K562 (cell line): ENCODE data around the gene TEX52. TPM values are rescaled to one million over a fixed set of nuclear protein-coding genes. Genes with fewer than 3 reads are reported as not detected.

Source experiments
- BCL6 ChIP-seq: fragments of 250-450 bp; sonication (Bioruptor Pico); IDR thresholded peaks from 2 replicates; pipeline ENCODE4 v1.4.0; 2020
- DDX20 ChIP-seq: fragments of 450-650 bp; IDR thresholded peaks from 2 replicates; pipeline ENCODE4 v1.6.1; 2016; ENCODE audit warnings: missing genetic modification characterization, low read depth, mild to moderate bottlenecking, missing compliant biosample characterization, moderate library complexity
- E2F1 ChIP-seq: sonication (generic); formaldehyde crosslinking; IDR thresholded peaks from 2 replicates; pipeline ENCODE4 v1.8.1; 2023; ENCODE audit warnings: mild to moderate bottlenecking, missing genetic modification reagents, moderate library complexity
- HEY1 ChIP-seq: fragments of 250-450 bp; sonication (Bioruptor Pico); IDR thresholded peaks from 2 replicates; pipeline ENCODE4 v1.5.0; 2020; ENCODE audit warnings: mild to moderate bottlenecking, moderate library complexity, borderline replicate concordance
- MBD1 ChIP-seq: fragments of 250-450 bp; sonication (Bioruptor Pico); IDR thresholded peaks from 2 replicates; pipeline ENCODE4 v1.8.0; 2022; ENCODE audit warnings: inconsistent platforms
- NCOR1 ChIP-seq: fragments of 450-650 bp; IDR thresholded peaks from 2 replicates; pipeline ENCODE4 v1.6.1; 2016; ENCODE audit warnings: mild to moderate bottlenecking, moderate library complexity
- PHF8 ChIP-seq: fragments of 200-600 bp; sonication (generic); IDR thresholded peaks from 2 replicates; pipeline ENCODE4 v1.6.1; 2012; ENCODE audit warnings: mixed run types, mild to moderate bottlenecking, inconsistent platforms, low read length, moderate library complexity, borderline replicate concordance
- PML ChIP-seq: IDR thresholded peaks from 2 replicates; pipeline ENCODE4 v1.6.1; 2012; ENCODE audit warnings: low read length, inconsistent platforms
- PTRF ChIP-seq: fragments of 450-650 bp; IDR thresholded peaks from 2 replicates; pipeline ENCODE4 v1.6.1; 2016; ENCODE audit warnings: mild to moderate bottlenecking, missing genetic modification characterization, missing compliant biosample characterization
- SMARCA4 ChIP-seq: fragments of 450-650 bp; IDR thresholded peaks from 2 replicates; pipeline ENCODE4 v1.6.1; 2016
- STAT6 ChIP-seq: sonication (generic); formaldehyde crosslinking; IDR thresholded peaks from 2 replicates; pipeline ENCODE4 v1.8.1; 2023; ENCODE audit warnings: mild to moderate bottlenecking, missing genetic modification reagents
- ZNF740 ChIP-seq, 3 experiments: fragments of 200-800 bp in 1 of 3; sonication (Bioruptor generic) in 1 of 3; sonication (generic) in 1 of 3; formaldehyde crosslinking in 1 of 3; IDR thresholded peaks; 2 replicates each; pipeline versions ENCODE4 v1.6.1 to v1.8.0; 2016 to 2022; ENCODE audit warnings: mild to moderate bottlenecking in 2 of 3, missing compliant biosample characterization in 2 of 3, missing genetic modification characterization in 2 of 3, missing genetic modification reagents in 1 of 3
- polyA plus RNA-seq, 8 experiments: library from polyadenylated mRNA; depleted of rRNA in 4 of 8; stranded (reverse) in 5 of 8; unstranded in 3 of 8; fragments of >200 nt; fragmentation: Nextera tagmentation in 2 of 8; fragmentation: Illumina TruSeq in 1 of 8; extraction: Ambion mirVana in 2 of 8; extraction: Trizol in 1 of 8; gene quantifications; 2 replicates each; pipeline versions ENCODE4 v1.2.1 to v1.2.3, GENCODE V29; 2011 to 2014; ENCODE audit warnings: inconsistent platforms in 1 of 8, missing spikeins in 1 of 8
- total RNA-seq, 7 experiments: library from RNA; depleted of rRNA in 6 of 7; stranded (reverse); fragments of >200 nt in 6 of 7; fragmentation: Illumina TruSeq in 2 of 7; extraction: Trizol in 2 of 7; gene quantifications; 2 replicates each; pipeline versions ENCODE4 v1.2.1 to v1.2.3, GENCODE V29; 2011 to 2021; ENCODE audit warnings: low replicate concordance in 1 of 7
- TF ChIP-seq, protein P1 (sequence below): fragments of 150-350 bp; conservative IDR thresholded peaks from 2 replicates; pipeline ENCODE4 v1.6.1; 2014; ENCODE audit warnings: low read length
- TF ChIP-seq, protein P2 (sequence below): fragments of 250-450 bp; sonication (Bioruptor Pico); IDR thresholded peaks from 2 replicates; pipeline ENCODE4 v1.5.0; 2021; ENCODE audit warnings: mild to moderate bottlenecking, borderline replicate concordance

The TEX52 gene
- total and polyA plus RNA-seq, 9 of the 15 experiments (the other 6 are each of a cell fraction or from before 2014, with no cell fraction given) = not detected

GRCh38 chr12:2890388-2891239 is 33.8 kb upstream of the TEX52 start, which contains the start of gene TULP3 (continued):
- TF ChIP-seq, protein P1, sequence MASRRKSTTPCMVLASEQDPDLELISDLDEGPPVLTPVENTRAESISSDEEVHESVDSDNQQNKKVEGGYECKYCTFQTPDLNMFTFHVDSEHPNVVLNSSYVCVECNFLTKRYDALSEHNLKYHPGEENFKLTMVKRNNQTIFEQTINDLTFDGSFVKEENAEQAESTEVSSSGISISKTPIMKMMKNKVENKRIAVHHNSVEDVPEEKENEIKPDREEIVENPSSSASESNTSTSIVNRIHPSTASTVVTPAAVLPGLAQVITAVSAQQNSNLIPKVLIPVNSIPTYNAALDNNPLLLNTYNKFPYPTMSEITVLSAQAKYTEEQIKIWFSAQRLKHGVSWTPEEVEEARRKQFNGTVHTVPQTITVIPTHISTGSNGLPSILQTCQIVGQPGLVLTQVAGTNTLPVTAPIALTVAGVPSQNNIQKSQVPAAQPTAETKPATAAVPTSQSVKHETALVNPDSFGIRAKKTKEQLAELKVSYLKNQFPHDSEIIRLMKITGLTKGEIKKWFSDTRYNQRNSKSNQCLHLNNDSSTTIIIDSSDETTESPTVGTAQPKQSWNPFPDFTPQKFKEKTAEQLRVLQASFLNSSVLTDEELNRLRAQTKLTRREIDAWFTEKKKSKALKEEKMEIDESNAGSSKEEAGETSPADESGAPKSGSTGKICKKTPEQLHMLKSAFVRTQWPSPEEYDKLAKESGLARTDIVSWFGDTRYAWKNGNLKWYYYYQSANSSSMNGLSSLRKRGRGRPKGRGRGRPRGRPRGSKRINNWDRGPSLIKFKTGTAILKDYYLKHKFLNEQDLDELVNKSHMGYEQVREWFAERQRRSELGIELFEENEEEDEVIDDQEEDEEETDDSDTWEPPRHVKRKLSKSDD = no peak
- TF ChIP-seq BCL6 (CRISPR knock-in tag) = no peak
- no peak for TF ChIP-seq SMARCA4
- no peak for TF ChIP-seq HEY1 (CRISPR knock-in tag)
- no peak for TF ChIP-seq DDX20 (tag)
- no peak for TF ChIP-seq PML
- TF ChIP-seq E2F1 = no peak
- no peak for TF ChIP-seq MBD1 (CRISPR knock-in tag)
- TF ChIP-seq STAT6 (CRISPR knock-in tag) = no peak
- TF ChIP-seq PHF8 = peak; percentile 79; the same call in 1 of the 2 replicates
- TF ChIP-seq PTRF (tag) = no peak
- TF ChIP-seq, protein P2, sequence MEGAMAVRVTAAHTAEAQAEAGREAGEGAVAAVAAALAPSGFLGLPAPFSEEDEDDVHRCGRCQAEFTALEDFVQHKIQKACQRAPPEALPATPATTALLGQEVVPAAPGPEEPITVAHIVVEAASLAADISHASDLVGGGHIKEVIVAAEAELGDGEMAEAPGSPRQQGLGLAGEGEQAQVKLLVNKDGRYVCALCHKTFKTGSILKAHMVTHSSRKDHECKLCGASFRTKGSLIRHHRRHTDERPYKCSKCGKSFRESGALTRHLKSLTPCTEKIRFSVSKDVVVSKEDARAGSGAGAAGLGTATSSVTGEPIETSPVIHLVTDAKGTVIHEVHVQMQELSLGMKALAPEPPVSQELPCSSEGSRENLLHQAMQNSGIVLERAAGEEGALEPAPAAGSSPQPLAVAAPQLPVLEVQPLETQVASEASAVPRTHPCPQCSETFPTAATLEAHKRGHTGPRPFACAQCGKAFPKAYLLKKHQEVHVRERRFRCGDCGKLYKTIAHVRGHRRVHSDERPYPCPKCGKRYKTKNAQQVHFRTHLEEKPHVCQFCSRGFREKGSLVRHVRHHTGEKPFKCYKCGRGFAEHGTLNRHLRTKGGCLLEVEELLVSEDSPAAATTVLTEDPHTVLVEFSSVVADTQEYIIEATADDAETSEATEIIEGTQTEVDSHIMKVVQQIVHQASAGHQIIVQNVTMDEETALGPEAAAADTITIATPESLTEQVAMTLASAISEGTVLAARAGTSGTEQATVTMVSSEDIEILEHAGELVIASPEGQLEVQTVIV (CRISPR knock-in tag) = no peak
- TF ChIP-seq ZNF740 (CRISPR knock-in tag; IDR thresholded peaks at IDR 0.05) = no peak
- TF ChIP-seq ZNF740 (tag; IDR thresholded peaks at IDR 0.05) = no peak
- TF ChIP-seq NCOR1 = no peak
